Hepatocyte (in vitro differentiated cells): ENCODE measurements around the gene RBM33.

ENCODE experiments used
- EZH2 ChIP-seq: fragments of 200-600 bp; sonication (generic); IDR thresholded peaks from 2 replicates; pipeline ENCODE4 v1.6.1; 2016; ENCODE audit warnings: antibody characterized with exemption, mild to moderate bottlenecking, borderline replicate concordance
- EZH2phosphoT487 ChIP-seq: fragments of 200-600 bp; sonication (generic); IDR thresholded peaks from one replicate; pipeline ENCODE4 v1.6.1; 2018; ENCODE audit warnings: antibody characterized with exemption, mild to moderate bottlenecking, low read depth, moderate library complexity; ENCODE audit not compliant: unreplicated experiment, severe bottlenecking
- TF ChIP-seq, protein P1 (sequence below): fragments of 200-600 bp; sonication (generic); IDR thresholded peaks from 2 replicates; pipeline ENCODE4 v1.5.1; 2016; ENCODE audit warnings: antibody characterized with exemption, mild to moderate bottlenecking; ENCODE audit not compliant: poor library complexity

GRCh38 chr7:155603205-155603857 lies 41.1 kb upstream of the RBM33 start:
- TF ChIP-seq, protein P1, sequence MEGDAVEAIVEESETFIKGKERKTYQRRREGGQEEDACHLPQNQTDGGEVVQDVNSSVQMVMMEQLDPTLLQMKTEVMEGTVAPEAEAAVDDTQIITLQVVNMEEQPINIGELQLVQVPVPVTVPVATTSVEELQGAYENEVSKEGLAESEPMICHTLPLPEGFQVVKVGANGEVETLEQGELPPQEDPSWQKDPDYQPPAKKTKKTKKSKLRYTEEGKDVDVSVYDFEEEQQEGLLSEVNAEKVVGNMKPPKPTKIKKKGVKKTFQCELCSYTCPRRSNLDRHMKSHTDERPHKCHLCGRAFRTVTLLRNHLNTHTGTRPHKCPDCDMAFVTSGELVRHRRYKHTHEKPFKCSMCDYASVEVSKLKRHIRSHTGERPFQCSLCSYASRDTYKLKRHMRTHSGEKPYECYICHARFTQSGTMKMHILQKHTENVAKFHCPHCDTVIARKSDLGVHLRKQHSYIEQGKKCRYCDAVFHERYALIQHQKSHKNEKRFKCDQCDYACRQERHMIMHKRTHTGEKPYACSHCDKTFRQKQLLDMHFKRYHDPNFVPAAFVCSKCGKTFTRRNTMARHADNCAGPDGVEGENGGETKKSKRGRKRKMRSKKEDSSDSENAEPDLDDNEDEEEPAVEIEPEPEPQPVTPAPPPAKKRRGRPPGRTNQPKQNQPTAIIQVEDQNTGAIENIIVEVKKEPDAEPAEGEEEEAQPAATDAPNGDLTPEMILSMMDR, result no peak
- TF ChIP-seq EZH2phosphoT487 (no peak), EZH2 (no peak)
